Duodenal mucosa (tissue), 2 donors: Measurements from ENCODE around the gene DHCR24.

Experiments used
- H3K27ac ChIP-seq: one replicate; pipeline ENCODE4 v1.7.0; 2013; ENCODE audit warnings: low read depth, low read length
- H3K27me3 ChIP-seq, 2 donors: one replicate each; pipeline ENCODE4 v1.7.0; 2013; ENCODE audit warnings: low read length in 2 of 2, control low read depth in 1 of 2; ENCODE audit not compliant: insufficient read depth in 2 of 2, control insufficient read depth in 1 of 2
- H3K36me3 ChIP-seq, 2 donors: one replicate each; pipeline ENCODE4 v1.7.0; 2013; ENCODE audit warnings: low read length in 2 of 2, control low read depth in 1 of 2; ENCODE audit not compliant: insufficient read depth in 2 of 2, control insufficient read depth in 1 of 2
- H3K4me1 ChIP-seq, 2 donors: one replicate each; pipeline ENCODE4 v1.7.0; 2013; ENCODE audit warnings: low read length in 2 of 2, control low read depth in 1 of 2; ENCODE audit not compliant: insufficient read depth in 2 of 2, control insufficient read depth in 1 of 2
- H3K4me3 ChIP-seq, 2 donors: one replicate each; pipeline ENCODE4 v1.7.0; 2013; ENCODE audit warnings: low read length in 2 of 2, low read depth in 1 of 2
- H3K9ac ChIP-seq, 2 donors: one replicate each; pipeline ENCODE4 v1.7.0; 2013; ENCODE audit warnings: low read length in 2 of 2, low read depth in 1 of 2
- H3K9me3 ChIP-seq, 2 donors: one replicate each; pipeline ENCODE4 v1.7.0; 2013; ENCODE audit warnings: low read length in 2 of 2, control low read depth in 1 of 2; ENCODE audit not compliant: control insufficient read depth in 1 of 2

The DHCR24 gene

GRCh38 chr1:54851936-54852524, 35.0 kb downstream of the DHCR24 start:
- H3K36me3 ChIP-seq = peaks cover 30 to 83% of the 10 kb centered on the region in 2 donors

GRCh38 chr1:54851406-54851805, 35.6 kb downstream of the DHCR24 start:
- Histone ChIP-seq H3K27me3 (no peaks in the 10 kb centered on the region), H3K9me3 (no peaks in the 10 kb centered on the region), H3K27ac (no peak overlapping the region), H3K4me1 (no peaks in the 10 kb centered on the region), H3K4me3 (no peak overlapping the region), H3K9ac (no peak overlapping the region), H3K36me3 (peaks cover 30 to 87% of the 10 kb centered on the region in 2 donors)

More at GRCh38 chr1:54851936-54852524, 35.0 kb downstream of the DHCR24 start:
- Histone ChIP-seq H3K9ac (no peak overlapping the region), H3K27ac (no peak overlapping the region), H3K9me3 (no peaks in the 10 kb centered on the region), H3K27me3 (no peaks in the 10 kb centered on the region), H3K4me1 (peaks cover 0 to 2% of the 10 kb centered on the region in 2 donors), H3K4me3 (no peak overlapping the region)

- H3K27me3 ChIP-seq = no peaks in the 10 kb centered on the region
- no peaks in the 10 kb centered on the region for H3K9me3 ChIP-seq
- no peak overlapping the region for H3K4me3 ChIP-seq
- peaks cover 30 to 84% of the 10 kb centered on the region in 2 donors for H3K36me3 ChIP-seq
- no peak overlapping the region for H3K27ac ChIP-seq
- no peak overlapping the region for H3K9ac ChIP-seq
- H3K4me1 ChIP-seq = no peaks in the 10 kb centered on the region
Measured at GRCh38 chr1:54850737-54851136, 36.3 kb downstream of the DHCR24 start.

- H3K9ac ChIP-seq = no peak overlapping the region
- peaks cover 30 to 79% of the 10 kb centered on the region in 2 donors for H3K36me3 ChIP-seq
- no peaks in the 10 kb centered on the region for H3K9me3 ChIP-seq
- H3K27me3 ChIP-seq = no peaks in the 10 kb centered on the region
- no peak overlapping the region for H3K27ac ChIP-seq
- H3K4me1 ChIP-seq = no peaks in the 10 kb centered on the region
- no peak overlapping the region for H3K4me3 ChIP-seq
Measured at GRCh38 chr1:54850069-54850730, 36.8 kb downstream of the DHCR24 start.

- Histone ChIP-seq H3K9me3 (no peaks in the 10 kb centered on the region), H3K27ac (no peak overlapping the region), H3K36me3 (peaks cover 27 to 76% of the 10 kb centered on the region in 2 donors), H3K27me3 (no peaks in the 10 kb centered on the region), H3K4me3 (no peak overlapping the region), H3K9ac (no peak overlapping the region), H3K4me1 (no peaks in the 10 kb centered on the region)
Measured at GRCh38 chr1:54849219-54850068, 37.6 kb downstream of the DHCR24 start.

- Histone ChIP-seq H3K4me3 (no peak overlapping the region), H3K27me3 (no peaks in the 10 kb centered on the region), H3K4me1 (no peaks in the 10 kb centered on the region), H3K9ac (no peak overlapping the region), H3K27ac (no peak overlapping the region), H3K36me3 (peaks cover 22 to 68% of the 10 kb centered on the region in 2 donors), H3K9me3 (no peaks in the 10 kb centered on the region)
Measured at GRCh38 chr1:54848134-54848948, 38.7 kb downstream of the DHCR24 start.

- H3K36me3 ChIP-seq = peaks cover 11 to 59% of the 10 kb centered on the region in 2 donors
- H3K4me1 ChIP-seq = no peaks in the 10 kb centered on the region
- no peaks in the 10 kb centered on the region for H3K27me3 ChIP-seq
- no peak overlapping the region for H3K4me3 ChIP-seq
- H3K9ac ChIP-seq = no peak overlapping the region
- H3K27ac ChIP-seq = no peak overlapping the region
- no peaks in the 10 kb centered on the region for H3K9me3 ChIP-seq
Measured at GRCh38 chr1:54846716-54847284, 40.2 kb downstream of the DHCR24 start.

GRCh38 chr1:54846301-54846700, 40.7 kb downstream of the DHCR24 start:
- H3K9ac ChIP-seq = no peak overlapping the region
- no peaks in the 10 kb centered on the region for H3K27me3 ChIP-seq
- no peaks in the 10 kb centered on the region for H3K9me3 ChIP-seq
- no peak overlapping the region for H3K4me3 ChIP-seq
- no peaks in the 10 kb centered on the region for H3K4me1 ChIP-seq
- H3K27ac ChIP-seq = no peak overlapping the region
- peaks cover 6 to 54% of the 10 kb centered on the region in 2 donors for H3K36me3 ChIP-seq

- no peaks in the 10 kb centered on the region for H3K9me3 ChIP-seq
- H3K36me3 ChIP-seq = peaks cover 3 to 49% of the 10 kb centered on the region in 2 donors
- no peaks in the 10 kb centered on the region for H3K27me3 ChIP-seq
- H3K4me1 ChIP-seq = no peaks in the 10 kb centered on the region
- no peak overlapping the region for H3K27ac ChIP-seq
- H3K9ac ChIP-seq = no peak overlapping the region
- no peak overlapping the region for H3K4me3 ChIP-seq
Measured at GRCh38 chr1:54845772-54846171, 41.2 kb downstream of the DHCR24 start.
